ENCODE results near the gene DDO.
"Not testable (repeated sequence)": the region's sequence is repeated elsewhere in the genome, so short reads cannot be mapped to it uniquely, and the experiment has no call there.

DDO gene

GRCh38 chr6:110367825-110368224, 47.5 kb downstream of the DDO start:
- DNase-seq (ENCODE audit: low read depth in 2 of 2): no peak

GRCh38 chr6:110366975-110367374, 48.4 kb downstream of the DDO start:
- DNase-seq (ENCODE audit: low read depth in 2 of 2): no peak

- no peak for DNase-seq (ENCODE audit: low read depth in 2 of 2)
Observed at GRCh38 chr6:110366256-110366655, 49.1 kb downstream of the DDO start.

- no peak for DNase-seq (ENCODE audit: low read depth in 2 of 2)
Observed at GRCh38 chr6:110364364-110365105, 50.8 kb downstream of the DDO start.

GRCh38 chr6:110363748-110364147, 51.6 kb downstream of the DDO start:
- no peak for DNase-seq (ENCODE audit: low read depth in 2 of 2)

- DNase-seq (ENCODE audit: low read depth in 2 of 2): no peak
Observed at GRCh38 chr6:110360676-110361075, 54.7 kb downstream of the DDO start.

- no peak for DNase-seq (ENCODE audit: low read depth in 2 of 2)
Observed at GRCh38 chr6:110359556-110359955, 55.8 kb downstream of the DDO start.

GRCh38 chr6:110358553-110359160, 56.7 kb downstream of the DDO start:
- no peak for DNase-seq (ENCODE audit: low read depth in 2 of 2)

- DNase-seq (ENCODE audit: low read depth in 2 of 2): no peak
Observed at GRCh38 chr6:110357664-110358552, 57.5 kb downstream of the DDO start, which contains the start of gene METTL24. Gene METTL24 (minus strand): TSS chr6:110358349. CDS start chr6:110358272, 77 bp downstream.

GRCh38 chr6:110357298-110357663, 58.1 kb downstream of the DDO start:
- DNase-seq (ENCODE audit: low read depth in 2 of 2): no peak

- no peak for DNase-seq (ENCODE audit: low read depth in 2 of 2)
Observed at GRCh38 chr6:110356778-110357177, 58.6 kb downstream of the DDO start.

- DNase-seq (ENCODE audit: low read depth in 2 of 2): no peak
Observed at GRCh38 chr6:110355727-110356126, 59.6 kb downstream of the DDO start.

GRCh38 chr6:110355022-110355421, 60.4 kb downstream of the DDO start:
- DNase-seq (ENCODE audit: low read depth in 2 of 2): no peak

GRCh38 chr6:110354153-110354552, 61.2 kb downstream of the DDO start:
- DNase-seq (ENCODE audit: low read depth in 2 of 2): no peak

- no peak for DNase-seq (ENCODE audit: low read depth in 2 of 2)
Observed at GRCh38 chr6:110353457-110354001, 61.8 kb downstream of the DDO start.

- DNase-seq (ENCODE audit: low read depth in 2 of 2): no peak
Observed at GRCh38 chr6:110352563-110353262, 62.7 kb downstream of the DDO start.

GRCh38 chr6:110351986-110352385, 63.4 kb downstream of the DDO start:
- DNase-seq (ENCODE audit: low read depth in 2 of 2): no peak

- DNase-seq (ENCODE audit: low read depth in 2 of 2): no peak
Observed at GRCh38 chr6:110351546-110351945, 63.8 kb downstream of the DDO start.

- DNase-seq (ENCODE audit: low read depth in 2 of 2): not testable (repeated sequence)
Observed at GRCh38 chr6:110350593-110350992, 64.8 kb downstream of the DDO start.

GRCh38 chr6:110348961-110349690, 66.2 kb downstream of the DDO start:
- DNase-seq (ENCODE audit: low read depth in 2 of 2): no peak

GRCh38 chr6:110345025-110345424, 70.3 kb downstream of the DDO start:
- no peak for DNase-seq (ENCODE audit: low read depth in 2 of 2)

Data from stimulated activated CD4-positive, alpha-beta T cell treated with anti-CD3 and anti-CD28 coated beads, Interleukin-1b, Interleukin-23, amount 100 ng/mL, for 4 hours (primary cell).